ENCODE results near the gene SDK1. TPM values are rescaled to one million over a fixed set of nuclear protein-coding genes. Genes with fewer than 3 reads are reported as not detected.
A peak's percentile ranks its signal among the peaks of the same experiment; 100 is the strongest.

Gene SDK1
- total RNA-seq, 1 donor from 2014 or later = 3.9 TPM

DNA sequence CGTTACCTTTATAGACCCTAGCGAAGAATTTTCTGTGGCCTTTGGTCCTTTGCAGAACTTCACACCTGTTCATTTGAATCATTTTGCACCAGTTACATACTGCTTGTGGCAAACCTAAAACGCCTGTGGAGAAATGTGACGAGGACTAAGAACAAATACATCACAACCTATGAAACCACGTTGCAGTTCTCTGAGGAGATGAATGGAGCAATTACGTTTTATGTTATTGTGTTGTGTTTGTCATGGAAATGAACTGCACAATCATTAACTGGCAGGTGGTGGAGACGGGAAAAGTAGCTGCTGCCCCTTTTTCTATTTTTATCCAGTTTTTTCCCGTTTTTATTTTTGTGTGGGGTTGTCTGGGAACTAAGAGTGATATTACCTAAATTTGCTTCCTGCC is 505.5 kb downstream of the SDK1 start:
- TF ChIP-seq, protein P1, sequence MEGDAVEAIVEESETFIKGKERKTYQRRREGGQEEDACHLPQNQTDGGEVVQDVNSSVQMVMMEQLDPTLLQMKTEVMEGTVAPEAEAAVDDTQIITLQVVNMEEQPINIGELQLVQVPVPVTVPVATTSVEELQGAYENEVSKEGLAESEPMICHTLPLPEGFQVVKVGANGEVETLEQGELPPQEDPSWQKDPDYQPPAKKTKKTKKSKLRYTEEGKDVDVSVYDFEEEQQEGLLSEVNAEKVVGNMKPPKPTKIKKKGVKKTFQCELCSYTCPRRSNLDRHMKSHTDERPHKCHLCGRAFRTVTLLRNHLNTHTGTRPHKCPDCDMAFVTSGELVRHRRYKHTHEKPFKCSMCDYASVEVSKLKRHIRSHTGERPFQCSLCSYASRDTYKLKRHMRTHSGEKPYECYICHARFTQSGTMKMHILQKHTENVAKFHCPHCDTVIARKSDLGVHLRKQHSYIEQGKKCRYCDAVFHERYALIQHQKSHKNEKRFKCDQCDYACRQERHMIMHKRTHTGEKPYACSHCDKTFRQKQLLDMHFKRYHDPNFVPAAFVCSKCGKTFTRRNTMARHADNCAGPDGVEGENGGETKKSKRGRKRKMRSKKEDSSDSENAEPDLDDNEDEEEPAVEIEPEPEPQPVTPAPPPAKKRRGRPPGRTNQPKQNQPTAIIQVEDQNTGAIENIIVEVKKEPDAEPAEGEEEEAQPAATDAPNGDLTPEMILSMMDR (IDR thresholded peaks at IDR 0.05; ENCODE audit: insufficient read depth, low read length, poor library complexity, severe bottlenecking) = no peak
- DNase-seq (ENCODE audit: low read depth) = no peak
- no peaks in the 10 kb centered on the region for H3K27me3 ChIP-seq (ENCODE audit: control insufficient read depth, insufficient read depth, low read length)
- no peak overlapping the region for H3K4me3 ChIP-seq (ENCODE audit: low read depth, low read length)
- no peaks in the 10 kb centered on the region for H3K36me3 ChIP-seq (ENCODE audit: control insufficient read depth, insufficient read depth, low read length)

DNA sequence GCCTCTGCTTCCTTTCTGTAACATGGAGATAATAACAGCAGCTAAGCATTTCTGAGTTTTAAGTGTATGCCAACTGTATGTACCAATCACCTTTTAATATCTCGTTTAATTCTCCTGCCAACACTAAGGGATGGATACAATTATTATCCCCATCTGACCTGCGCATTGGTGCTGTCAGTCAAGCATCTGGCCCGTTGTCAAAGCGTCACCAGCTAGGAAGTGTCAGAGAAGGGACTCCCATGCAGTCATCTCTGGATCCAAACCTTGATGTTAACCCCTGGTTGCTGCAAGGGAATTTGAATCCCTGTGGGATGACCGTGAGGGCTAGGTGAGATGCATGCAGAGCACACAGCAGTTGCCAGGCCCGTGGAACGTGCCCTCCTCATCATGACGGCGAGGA is 506.8 kb downstream of the SDK1 start:
- no peaks in the 10 kb centered on the region for H3K36me3 ChIP-seq (ENCODE audit: control insufficient read depth, insufficient read depth, low read length)
- H3K27me3 ChIP-seq (ENCODE audit: control insufficient read depth, insufficient read depth, low read length) = no peaks in the 10 kb centered on the region
- H3K4me3 ChIP-seq (ENCODE audit: low read depth, low read length) = no peak overlapping the region
- TF ChIP-seq, protein P1 (IDR thresholded peaks at IDR 0.05; ENCODE audit: insufficient read depth, low read length, poor library complexity, severe bottlenecking) = no peak
- DNase-seq (ENCODE audit: low read depth) = no peak

DNA sequence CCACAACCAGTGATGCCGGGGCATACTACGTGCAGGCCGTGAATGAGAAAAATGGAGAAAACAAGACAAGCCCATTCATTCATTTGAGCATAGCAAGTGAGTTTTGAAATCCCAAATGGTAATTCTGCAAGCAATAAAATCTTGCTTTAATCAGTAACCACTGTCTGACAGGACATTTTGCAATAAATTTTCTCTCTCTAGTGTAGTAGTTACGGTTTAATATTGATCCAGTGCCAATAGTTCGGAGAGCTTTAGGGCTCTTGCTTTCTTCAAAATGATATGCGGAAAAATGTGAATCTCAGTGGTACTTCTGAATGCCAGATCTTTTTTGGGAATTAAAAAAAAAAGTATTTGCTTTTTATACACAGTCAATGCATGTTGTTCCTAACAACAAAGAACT is 520.4 kb downstream of the SDK1 start:
- no peak overlapping the region for H3K4me3 ChIP-seq (ENCODE audit: low read depth, low read length)
- TF ChIP-seq, protein P1 (IDR thresholded peaks at IDR 0.05; ENCODE audit: insufficient read depth, low read length, poor library complexity, severe bottlenecking) = no peak
- H3K36me3 ChIP-seq (ENCODE audit: control insufficient read depth, insufficient read depth, low read length) = no peaks in the 10 kb centered on the region
- H3K27me3 ChIP-seq (ENCODE audit: control insufficient read depth, insufficient read depth, low read length) = no peaks in the 10 kb centered on the region
- no peak for DNase-seq (ENCODE audit: low read depth)

DNA sequence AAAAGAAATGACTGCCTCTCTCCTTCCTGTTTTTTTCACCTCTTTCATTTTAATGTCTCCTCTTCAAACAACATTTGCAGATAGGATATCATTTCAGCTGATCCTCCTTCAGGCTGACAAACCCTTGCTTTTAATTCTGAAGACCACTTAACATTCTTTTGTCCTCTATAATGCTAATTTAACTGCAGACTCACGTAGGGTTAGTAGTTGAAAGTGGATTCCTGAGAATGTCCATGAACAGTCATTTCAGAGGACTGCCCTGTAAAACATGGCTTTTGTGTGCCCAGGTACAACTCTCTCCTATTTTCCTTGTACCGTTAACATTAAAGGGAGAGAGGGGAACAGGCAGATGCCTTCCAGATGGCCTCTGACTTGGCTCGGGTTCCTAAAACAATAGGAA is 524.4 kb downstream of the SDK1 start:
- TF ChIP-seq, protein P1 (IDR thresholded peaks at IDR 0.05; ENCODE audit: insufficient read depth, low read length, poor library complexity, severe bottlenecking) = no peak
- no peak for DNase-seq (ENCODE audit: low read depth)
- H3K4me3 ChIP-seq (ENCODE audit: low read depth, low read length) = no peak overlapping the region
- no peaks in the 10 kb centered on the region for H3K27me3 ChIP-seq (ENCODE audit: control insufficient read depth, insufficient read depth, low read length)
- H3K36me3 ChIP-seq (ENCODE audit: control insufficient read depth, insufficient read depth, low read length) = no peaks in the 10 kb centered on the region

DNA sequence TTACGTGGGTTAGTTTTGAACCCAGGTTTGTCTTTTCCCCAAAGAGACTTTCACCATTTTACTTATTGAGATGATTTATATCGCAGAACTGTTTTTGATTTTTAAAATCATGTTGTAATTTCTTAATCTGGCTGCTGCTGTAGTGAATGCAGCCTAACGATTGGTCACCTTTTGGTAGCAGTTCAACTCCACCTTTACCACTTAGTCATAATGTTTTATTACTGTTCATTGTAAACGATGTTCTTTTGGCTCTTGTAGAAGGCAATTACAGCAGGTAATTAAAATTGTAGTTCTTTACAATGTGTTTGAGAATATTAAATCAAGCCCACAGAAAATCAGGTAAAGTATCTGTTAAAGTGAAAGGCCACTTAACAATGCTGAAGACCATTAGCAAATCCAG is 531.1 kb downstream of the SDK1 start:
- no peak for DNase-seq (ENCODE audit: low read depth)
- TF ChIP-seq, protein P1 (IDR thresholded peaks at IDR 0.05; ENCODE audit: insufficient read depth, low read length, poor library complexity, severe bottlenecking) = no peak
- H3K27me3 ChIP-seq (ENCODE audit: control insufficient read depth, insufficient read depth, low read length) = no peaks in the 10 kb centered on the region
- no peaks in the 10 kb centered on the region for H3K36me3 ChIP-seq (ENCODE audit: control insufficient read depth, insufficient read depth, low read length)
- H3K4me3 ChIP-seq (ENCODE audit: low read depth, low read length) = no peak overlapping the region

DNA sequence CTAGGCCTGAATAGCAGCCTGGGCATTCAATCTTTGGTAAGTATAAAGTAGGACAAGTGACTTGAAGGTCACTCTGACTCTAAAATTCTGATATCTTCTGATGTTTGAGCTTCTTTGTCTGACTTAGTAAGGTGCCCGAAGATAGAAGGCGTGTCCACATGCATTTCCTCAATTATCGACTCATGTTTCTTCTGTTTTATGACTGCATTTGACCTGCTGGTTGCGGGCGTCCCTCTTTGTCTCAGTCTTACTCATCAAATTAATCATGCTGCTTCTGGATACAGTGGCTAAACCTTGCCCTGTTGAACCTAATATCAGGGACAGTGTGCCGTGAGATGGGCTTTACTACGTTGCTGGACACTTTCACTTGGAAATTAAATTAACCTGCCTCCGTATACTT is 534.1 kb downstream of the SDK1 start:
- H3K4me3 ChIP-seq (ENCODE audit: low read depth, low read length) = no peak overlapping the region
- H3K27me3 ChIP-seq (ENCODE audit: control insufficient read depth, insufficient read depth, low read length) = no peaks in the 10 kb centered on the region
- DNase-seq (ENCODE audit: low read depth) = peak; percentile 1
- TF ChIP-seq, protein P1 (IDR thresholded peaks at IDR 0.05; ENCODE audit: insufficient read depth, low read length, poor library complexity, severe bottlenecking) = no peak
- no peaks in the 10 kb centered on the region for H3K36me3 ChIP-seq (ENCODE audit: control insufficient read depth, insufficient read depth, low read length)

All from kidney epithelial cell (primary cell).